HG03025 (cell line): ENCODE data around the gene TFF3.

ENCODE experiments used
- ATAC-seq: cut with Tn5 transposase; IDR thresholded peaks from one replicate; pipeline ENCODE4 v1.9.1; 2021; ENCODE audit warnings: mild to moderate bottlenecking, moderate library complexity; ENCODE audit not compliant: unreplicated experiment, low FRiP score

The TFF3 gene, protein sequence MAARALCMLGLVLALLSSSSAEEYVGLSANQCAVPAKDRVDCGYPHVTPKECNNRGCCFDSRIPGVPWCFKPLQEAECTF

GRCh38 chr21:42315296-42315891 is at the start of gene TFF3:
TSS of gene TFF3 (minus strand) at chr21:42315409. CDS start at chr21:42315374, 35 bp downstream.
- no peak for ATAC-seq

DNA sequence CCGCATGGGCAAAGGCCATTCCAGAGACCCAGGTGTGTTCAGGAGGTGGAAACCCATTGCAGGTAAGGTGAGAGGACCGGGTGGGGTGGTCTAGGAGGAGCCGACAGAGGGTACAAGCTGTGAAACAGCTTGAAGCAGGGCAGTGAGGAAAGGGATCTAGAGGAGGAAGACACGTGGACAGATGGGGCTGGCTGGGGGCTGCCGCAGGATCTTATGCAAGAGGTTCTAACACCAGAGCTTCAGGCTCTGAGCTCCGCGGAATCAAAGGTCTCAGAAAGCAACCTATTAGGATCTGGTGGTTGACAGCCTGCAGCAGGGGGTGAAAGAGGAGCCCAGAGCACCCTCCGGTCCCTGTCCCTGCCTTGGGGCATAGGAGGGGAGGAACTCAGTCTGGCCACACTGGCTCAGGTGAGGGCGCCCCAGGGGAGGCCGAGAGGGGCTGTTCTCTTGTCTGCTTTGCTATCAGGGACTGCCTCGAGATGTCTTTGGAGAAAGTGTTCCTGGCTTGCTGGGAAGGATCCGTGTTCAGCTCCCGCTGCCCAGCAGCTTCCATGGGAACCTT is 49.2 kb upstream of the TFF3 start:
- ATAC-seq: no peak

DNA sequence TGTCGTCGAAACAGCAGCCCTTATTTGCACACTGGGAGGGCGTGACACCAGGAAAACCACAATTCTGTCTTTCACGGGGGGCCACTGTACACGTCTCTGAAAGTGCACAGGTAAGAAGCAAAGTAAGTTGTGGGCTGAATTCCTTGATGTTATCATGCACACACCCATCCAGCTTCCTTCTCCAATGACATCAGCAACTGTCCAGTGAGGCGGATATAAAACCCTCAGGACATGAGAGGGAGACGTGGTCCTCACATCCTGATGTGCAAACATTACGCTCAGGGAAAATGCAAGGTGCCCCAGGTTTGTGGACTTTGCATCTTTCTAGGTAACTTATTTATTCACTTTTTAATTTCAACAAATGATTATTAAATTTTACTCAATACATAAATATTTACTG is 48.1 kb upstream of the TFF3 start:
- ATAC-seq: no peak

GRCh38 chr21:42362700-42363099 is 47.5 kb upstream of the TFF3 start:
- ATAC-seq: no peak

DNA sequence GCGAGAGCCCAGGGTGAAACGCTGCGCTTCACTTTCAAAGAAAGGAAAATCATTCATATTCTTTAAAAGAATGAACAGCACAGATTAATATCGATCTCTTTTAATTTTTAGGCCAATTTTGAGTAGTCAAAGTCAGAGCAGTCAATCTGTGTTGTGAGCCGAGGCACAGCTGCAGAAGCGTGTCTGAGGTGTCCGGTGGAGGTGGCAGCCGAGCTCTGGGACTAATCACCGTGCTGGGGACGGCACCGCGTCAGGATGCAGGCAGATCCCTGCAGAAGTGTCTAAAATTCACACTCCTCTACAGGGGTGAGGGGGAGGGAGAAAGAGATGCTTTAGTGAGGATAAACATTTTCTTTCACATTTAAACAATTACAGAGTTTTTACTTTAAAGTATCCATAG is 47.0 kb upstream of the TFF3 start:
- ATAC-seq: no peak

GRCh38 chr21:42361286-42361685 is 46.1 kb upstream of the TFF3 start:
- no peak for ATAC-seq

- no peak for ATAC-seq
Observed at GRCh38 chr21:42360317-42360716, 45.1 kb upstream of the TFF3 start.

GRCh38 chr21:42358937-42359336 is 43.7 kb upstream of the TFF3 start:
- ATAC-seq: no peak

DNA sequence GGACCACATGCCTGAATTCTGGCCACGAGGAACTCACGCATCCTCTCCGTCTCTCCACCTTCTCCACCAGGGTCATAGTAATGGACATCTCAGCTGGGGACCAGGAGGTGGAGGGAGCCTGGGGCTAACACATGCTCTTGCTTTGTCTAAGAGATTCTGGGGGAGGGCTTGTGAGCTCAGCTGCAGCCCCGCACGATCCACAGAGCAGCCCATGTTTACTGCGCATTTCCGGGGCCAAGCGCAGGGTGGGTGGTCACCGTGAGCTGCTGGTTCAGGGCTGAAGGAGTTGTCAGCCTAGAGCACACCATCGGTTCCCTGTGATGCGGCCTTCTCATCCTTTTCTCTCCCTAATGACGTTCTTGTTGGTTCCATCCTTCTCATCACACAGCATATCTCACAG is 43.1 kb upstream of the TFF3 start:
- no peak for ATAC-seq

GRCh38 chr21:42357307-42357706 is 42.1 kb upstream of the TFF3 start:
- ATAC-seq: no peak

DNA sequence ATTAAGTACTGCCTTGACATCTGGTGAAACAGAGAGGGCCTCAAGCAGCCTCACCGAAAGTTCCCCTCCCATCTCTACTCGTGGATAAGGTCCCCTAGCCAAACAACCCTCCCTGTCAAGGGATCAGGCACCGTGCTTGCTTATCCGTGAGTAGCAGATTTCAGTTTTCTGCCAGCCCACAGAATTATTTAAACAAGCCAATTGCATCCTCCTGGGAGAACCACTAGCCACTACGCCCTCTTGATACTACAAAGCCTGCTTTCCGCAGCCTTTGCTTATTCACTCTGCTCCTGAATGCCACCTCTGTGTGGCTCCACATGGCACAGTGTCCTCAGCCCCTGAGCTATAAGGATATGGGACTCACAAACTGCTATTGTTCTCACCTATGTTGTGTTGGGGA is 41.4 kb upstream of the TFF3 start:
- ATAC-seq: no peak

DNA sequence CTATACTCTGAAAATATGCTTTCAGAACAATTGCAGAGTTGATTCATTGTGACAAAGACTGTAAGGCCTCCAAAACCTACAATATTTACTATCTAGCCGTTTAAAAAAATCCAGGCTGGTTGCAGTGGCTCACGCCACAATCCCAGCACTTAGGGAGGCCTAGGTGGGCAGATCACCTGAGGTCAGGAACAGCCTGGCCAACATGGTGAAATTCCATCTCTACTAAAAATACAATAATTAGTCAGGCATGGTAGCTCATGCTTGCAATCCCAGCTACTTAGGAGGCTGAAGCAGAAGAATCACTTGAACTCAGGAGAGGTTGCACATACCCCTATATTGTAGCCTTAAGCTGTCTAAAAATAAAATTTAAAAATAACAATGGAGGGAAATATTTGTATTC is 40.8 kb upstream of the TFF3 start:
- ATAC-seq: no peak

- no peak for ATAC-seq
Observed at GRCh38 chr21:42353623-42354022, 38.4 kb upstream of the TFF3 start.

DNA sequence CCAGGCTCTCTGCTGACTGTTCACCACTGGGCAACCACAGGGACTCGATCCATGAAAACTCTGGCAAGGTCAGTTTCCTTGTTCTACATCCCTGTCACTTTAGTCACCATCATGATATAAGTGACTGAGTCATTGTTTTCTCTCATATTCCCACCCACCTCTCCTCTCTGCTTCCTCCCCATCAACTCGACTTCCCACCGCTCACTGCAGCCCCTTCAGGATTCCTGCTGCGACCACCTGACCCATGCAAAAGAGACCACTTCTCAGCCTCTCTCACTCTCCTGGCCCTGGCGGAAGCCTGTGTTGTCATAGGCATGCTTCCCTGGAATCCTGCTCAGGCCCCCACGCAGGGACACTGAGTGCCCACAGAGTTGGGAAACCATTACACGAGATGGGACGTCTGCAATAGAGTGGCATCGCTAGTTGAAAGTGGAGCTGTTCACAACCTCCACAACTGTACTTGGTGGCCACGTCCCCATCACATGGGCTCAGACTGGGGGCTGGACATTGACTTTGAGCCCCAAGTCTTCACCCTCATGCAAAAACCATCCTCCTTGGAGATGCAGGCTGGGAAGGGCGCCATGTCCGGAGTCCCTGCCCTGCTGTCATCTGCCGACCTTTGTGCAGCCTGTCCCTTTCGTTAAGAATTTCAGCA is 37.4 kb upstream of the TFF3 start:
- no peak for ATAC-seq

- no peak for ATAC-seq
Observed at GRCh38 chr21:42351626-42352440, 36.6 kb upstream of the TFF3 start.

GRCh38 chr21:42350927-42351426 is 35.8 kb upstream of the TFF3 start, which contains the start of gene TFF2:
TSS of gene TFF2 (minus strand) at chr21:42350994. CDS start at chr21:42350957, 37 bp downstream.
- no peak for ATAC-seq

DNA sequence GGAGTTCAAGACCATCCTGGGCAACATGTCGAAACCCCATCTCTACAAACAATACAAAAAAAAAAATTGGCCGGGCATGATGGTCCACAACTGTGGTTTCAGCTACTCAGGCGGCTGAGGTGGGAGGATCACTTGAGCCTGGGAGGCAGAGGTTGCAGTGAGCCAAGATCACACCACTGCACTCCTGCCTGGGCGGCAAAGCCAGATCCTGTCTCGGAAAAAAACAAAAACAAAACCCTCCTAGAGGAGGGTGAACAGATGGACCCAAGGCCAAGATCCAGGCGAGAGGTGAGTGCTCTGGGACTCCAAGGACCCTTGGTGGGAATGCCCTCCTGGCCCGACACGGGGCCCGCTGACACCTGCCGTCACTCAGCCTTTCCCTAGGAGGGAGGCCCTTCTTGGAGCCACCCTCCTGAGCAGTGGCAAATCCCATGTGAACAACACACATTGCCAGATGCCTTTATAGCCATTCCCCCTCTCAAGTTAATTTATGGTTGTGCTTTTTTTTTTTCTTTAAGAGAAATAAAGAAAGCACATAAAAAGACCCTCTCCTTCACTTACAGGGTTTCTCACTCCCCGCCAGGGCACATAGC is 35.2 kb upstream of the TFF3 start:
- ATAC-seq: no peak

GRCh38 chr21:42349420-42350317 is 34.5 kb upstream of the TFF3 start:
- no peak for ATAC-seq

DNA sequence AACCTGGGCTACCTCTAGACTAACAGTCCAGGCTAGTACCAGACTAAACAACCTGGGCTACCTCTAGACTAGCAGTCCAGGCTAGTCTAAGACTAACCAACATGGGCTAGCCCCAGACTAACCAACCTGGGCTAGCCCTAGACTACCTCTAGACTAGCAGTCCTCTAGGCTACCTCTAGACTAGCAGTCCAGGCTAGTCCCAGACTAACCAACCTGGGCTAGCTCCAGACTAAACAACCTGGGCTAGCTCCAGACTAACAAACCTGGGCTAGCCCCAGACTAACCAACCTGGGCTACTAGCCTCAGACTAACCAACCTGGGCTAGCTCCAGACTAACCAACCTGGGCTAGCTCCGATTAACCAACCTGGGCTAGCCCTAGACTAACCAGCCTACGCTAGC is 33.6 kb upstream of the TFF3 start:
- no peak for ATAC-seq
